GM12873 (cell line): ENCODE measurements around the gene FAM78A.

ENCODE experiments used
- CTCF ChIP-seq: IDR thresholded peaks from 2 replicates; pipeline ENCODE4 v1.5.1; 2012; ENCODE audit warnings: low read depth, mild to moderate bottlenecking, moderate library complexity, low read length, control low read depth; ENCODE audit not compliant: insufficient read depth; ENCODE audit errors: missing control alignments

The FAM78A gene

GRCh38 chr9:131214876-131215275 lies 61.4 kb downstream of the FAM78A start:
- TF ChIP-seq CTCF: no peak

GRCh38 chr9:131214286-131214856 lies 61.9 kb downstream of the FAM78A start:
- TF ChIP-seq CTCF: no peak
